ENCODE measurements around the gene FLRT1.

The FLRT1 gene

GRCh38 chr11:64000740-64001483 lies 34.8 kb upstream of the FLRT1 start:
- Mint-ChIP-seq H3K4me3 (peak overlapping the region; percentile 50), H3K36me3 (peaks cover 23% of the 10 kb centered on the region), H3K9me3 (no peaks in the 10 kb centered on the region), H3K27ac (no peak overlapping the region), H3K4me1 (peaks cover 26% of the 10 kb centered on the region)
- no peak for DNase-seq (ENCODE audit: low spot score in 2 of 2)
- ATAC-seq: no peak

DNA sequence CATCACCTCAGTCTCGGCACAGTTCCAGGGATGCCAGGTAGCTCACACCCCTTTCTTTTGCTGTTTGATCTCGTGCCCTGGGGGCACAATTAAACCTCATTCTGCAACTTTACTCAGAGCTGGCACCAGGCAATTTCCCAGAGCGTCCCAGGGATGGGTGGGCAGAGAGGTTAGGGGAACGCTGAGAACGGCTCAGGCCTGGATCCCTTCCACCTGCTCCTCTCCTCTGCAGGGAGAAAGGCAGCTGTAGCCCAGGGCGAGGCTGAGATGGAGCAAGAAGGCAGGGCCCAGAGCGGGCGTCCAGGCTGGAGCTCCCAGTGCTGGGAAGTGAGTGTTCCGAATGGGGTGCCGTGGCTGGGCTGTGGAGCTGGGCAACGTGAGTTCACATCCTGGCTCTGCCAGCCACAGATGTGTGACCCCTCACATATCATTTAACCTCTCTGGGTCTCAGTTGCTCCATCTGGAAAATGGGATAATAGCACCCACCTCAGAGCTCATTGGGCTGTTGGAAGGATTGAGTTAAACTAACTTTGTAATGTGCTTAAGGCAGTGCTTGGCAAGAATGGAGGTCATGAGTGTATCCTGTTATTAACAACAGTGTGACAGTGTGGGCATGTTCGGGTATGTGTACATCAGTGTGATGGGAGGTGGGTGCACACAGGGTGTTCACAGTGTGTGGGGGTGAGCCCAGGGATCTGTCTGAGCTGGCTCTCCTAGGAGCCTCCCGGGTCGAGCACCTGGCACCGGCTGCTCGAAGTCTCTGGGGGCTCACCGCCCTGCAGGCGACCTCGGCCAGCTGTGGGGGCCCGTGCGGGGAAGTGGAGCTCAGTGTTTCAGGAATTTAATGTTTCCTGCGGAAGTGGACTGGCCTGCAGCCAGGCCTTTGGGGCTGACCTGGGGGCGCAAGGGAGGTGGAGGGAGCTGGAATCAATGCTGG lies 34.0 kb upstream of the FLRT1 start:
- Mint-ChIP-seq H3K27ac (peak overlapping the region; percentile 30), H3K9me3 (no peaks in the 10 kb centered on the region), H3K36me3 (peaks cover 23% of the 10 kb centered on the region), H3K4me3 (peak overlapping the region; percentile 29), H3K4me1 (peaks cover 26% of the 10 kb centered on the region)
- DNase-seq (ENCODE audit: low spot score in 2 of 2) (no peak), ATAC-seq (no peak)

GRCh38 chr11:64003807-64004589 lies 31.7 kb upstream of the FLRT1 start:
- Mint-ChIP-seq H3K9me3 (no peaks in the 10 kb centered on the region), H3K27ac (no peak overlapping the region), H3K4me1 (peaks cover 27% of the 10 kb centered on the region), H3K4me3 (no peak overlapping the region), H3K36me3 (peaks cover 7% of the 10 kb centered on the region)
- no peak for ATAC-seq
- no peak for DNase-seq (ENCODE audit: low spot score in 2 of 2)

DNA sequence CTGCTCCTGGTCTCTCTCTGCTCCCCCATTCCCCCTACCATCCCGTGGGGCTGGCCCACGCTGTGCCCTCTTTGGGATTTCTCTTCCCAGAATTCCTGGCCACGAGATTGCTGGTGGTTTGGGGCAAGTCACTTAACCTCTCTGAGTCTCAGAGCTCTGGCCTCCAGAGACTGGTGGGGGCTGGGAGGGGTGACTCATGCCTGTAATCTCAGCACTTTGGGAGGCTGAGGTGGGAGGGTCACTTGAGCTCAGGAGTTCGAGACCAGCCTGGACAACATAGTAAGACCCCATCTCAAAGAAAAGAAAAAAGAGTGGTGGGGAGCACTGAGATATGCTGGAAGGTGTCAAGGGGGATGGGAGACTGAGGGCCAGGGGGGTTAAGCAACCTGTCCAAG lies 31.1 kb upstream of the FLRT1 start:
- peaks cover 27% of the 10 kb centered on the region for H3K4me1 Mint-ChIP-seq
- no peak overlapping the region for H3K4me3 Mint-ChIP-seq
- H3K27ac Mint-ChIP-seq: no peak overlapping the region
- H3K9me3 Mint-ChIP-seq: no peaks in the 10 kb centered on the region
- no peak for ATAC-seq
- DNase-seq (ENCODE audit: low spot score in 2 of 2): no peak
- H3K36me3 Mint-ChIP-seq: peaks cover 7% of the 10 kb centered on the region

- H3K9me3 Mint-ChIP-seq: peaks cover 6% of the 10 kb centered on the region
- no peak overlapping the region for H3K27ac Mint-ChIP-seq
- H3K4me1 Mint-ChIP-seq: peaks cover 22% of the 10 kb centered on the region
- DNase-seq (ENCODE audit: low spot score in 2 of 2) (no peak), ATAC-seq (no peak)
- H3K4me3 Mint-ChIP-seq: no peak overlapping the region
- H3K36me3 Mint-ChIP-seq: peaks cover 7% of the 10 kb centered on the region
These were observed 30.0 kb upstream of the FLRT1 start for GRCh38 chr11:64005691-64006090.

DNA sequence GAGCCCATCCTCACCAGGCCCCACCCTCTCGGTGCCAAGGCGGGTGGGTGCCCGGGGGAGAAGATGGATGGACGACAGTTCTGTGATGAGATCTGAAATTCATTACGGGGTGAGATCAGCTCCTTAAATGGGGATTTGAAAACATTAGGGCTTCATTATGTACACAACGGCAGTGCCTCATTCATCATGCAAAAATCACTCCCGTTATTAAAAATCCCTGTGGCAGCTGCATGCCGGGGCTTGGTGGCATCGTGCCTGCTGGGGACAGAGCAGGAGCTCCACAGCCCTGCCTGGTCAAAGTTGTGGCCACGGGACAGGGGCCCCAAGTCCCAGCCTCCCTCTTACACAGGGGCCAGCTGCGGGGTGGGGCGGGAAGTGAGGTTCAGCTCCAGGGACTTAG lies 29.3 kb upstream of the FLRT1 start:
- ATAC-seq: no peak
- H3K4me1 Mint-ChIP-seq: peaks cover 22% of the 10 kb centered on the region
- H3K27ac Mint-ChIP-seq: no peak overlapping the region
- DNase-seq (ENCODE audit: low spot score in 2 of 2): no peak
- H3K9me3 Mint-ChIP-seq: peaks cover 6% of the 10 kb centered on the region
- H3K36me3 Mint-ChIP-seq: peaks cover 7% of the 10 kb centered on the region
- peak overlapping the region; percentile 79 for H3K4me3 Mint-ChIP-seq

GRCh38 chr11:64007160-64007628 lies 28.5 kb upstream of the FLRT1 start:
- ATAC-seq (no peak), DNase-seq (ENCODE audit: low spot score in 2 of 2) (no peak)
- peak overlapping the region; percentile 79 for H3K4me3 Mint-ChIP-seq
- H3K9me3 Mint-ChIP-seq: peaks cover 6% of the 10 kb centered on the region
- H3K36me3 Mint-ChIP-seq: peaks cover 7% of the 10 kb centered on the region
- H3K4me1 Mint-ChIP-seq: peaks cover 17% of the 10 kb centered on the region
- H3K27ac Mint-ChIP-seq: peak overlapping the region; percentile 90

DNA sequence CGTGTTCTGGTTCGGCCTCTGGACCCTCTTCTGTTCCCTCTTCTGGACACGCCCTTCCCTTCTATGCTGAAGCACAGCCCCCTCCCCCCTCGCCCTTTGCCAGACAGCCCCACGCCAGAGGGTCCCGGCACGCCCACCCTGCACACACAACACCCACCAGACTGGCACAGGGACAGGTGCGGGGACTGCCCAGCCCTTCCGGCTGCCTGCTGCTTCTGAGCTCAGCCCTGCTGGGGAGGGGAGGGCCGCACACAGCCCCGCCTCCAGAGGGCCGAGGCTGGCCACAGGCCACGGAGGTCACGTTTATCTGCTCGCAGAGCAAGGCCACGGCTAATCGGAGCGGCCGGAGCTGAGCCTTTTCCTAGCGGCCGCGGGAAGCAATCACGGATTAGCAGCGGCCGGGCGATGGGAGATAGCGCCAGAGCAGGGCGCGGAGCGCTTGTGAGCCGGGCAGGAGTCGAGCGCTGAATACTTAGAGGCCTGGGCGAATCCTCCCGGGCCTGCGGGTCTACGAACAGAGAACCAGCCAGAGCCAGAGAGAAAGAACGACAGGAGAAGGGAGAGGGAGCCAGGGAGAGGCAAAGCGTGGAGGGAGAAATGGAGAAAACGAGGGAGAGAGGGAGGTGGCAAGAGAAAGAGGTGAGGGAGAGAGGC lies 28.0 kb upstream of the FLRT1 start:
- ATAC-seq (peak; percentile 76), DNase-seq (ENCODE audit: low spot score in 2 of 2) (no peak)
- H3K4me1 Mint-ChIP-seq: peaks cover 17% of the 10 kb centered on the region
- H3K9me3 Mint-ChIP-seq: peaks cover 6% of the 10 kb centered on the region
- H3K4me3 Mint-ChIP-seq: peak overlapping the region; percentile 79
- H3K27ac Mint-ChIP-seq: peak overlapping the region; percentile 90
- peaks cover 7% of the 10 kb centered on the region for H3K36me3 Mint-ChIP-seq

GRCh38 chr11:64008283-64008913 lies 27.3 kb upstream of the FLRT1 start:
- H3K4me3 Mint-ChIP-seq: peak overlapping the region; percentile 79
- H3K36me3 Mint-ChIP-seq: peaks cover 7% of the 10 kb centered on the region
- H3K4me1 Mint-ChIP-seq: peaks cover 17% of the 10 kb centered on the region
- ATAC-seq: no peak
- peaks cover 6% of the 10 kb centered on the region for H3K9me3 Mint-ChIP-seq
- peak overlapping the region; percentile 90 for H3K27ac Mint-ChIP-seq
- DNase-seq (ENCODE audit: low spot score in 2 of 2): no peak

- Mint-ChIP-seq H3K4me3 (no peak overlapping the region), H3K9me3 (peaks cover 6% of the 10 kb centered on the region), H3K36me3 (peaks cover 7% of the 10 kb centered on the region), H3K4me1 (peaks cover 17% of the 10 kb centered on the region), H3K27ac (no peak overlapping the region)
- ATAC-seq: no peak
- no peak for DNase-seq (ENCODE audit: low spot score in 2 of 2)
These were observed 26.7 kb upstream of the FLRT1 start for GRCh38 chr11:64008914-64009633.

- H3K36me3 Mint-ChIP-seq: peaks cover 8% of the 10 kb centered on the region
- no peak for DNase-seq (ENCODE audit: low spot score in 2 of 2)
- no peak overlapping the region for H3K27ac Mint-ChIP-seq
- no peak for ATAC-seq
- no peak overlapping the region for H3K4me3 Mint-ChIP-seq
- H3K9me3 Mint-ChIP-seq: peaks cover 6% of the 10 kb centered on the region
- H3K4me1 Mint-ChIP-seq: peaks cover 17% of the 10 kb centered on the region
These were observed 26.0 kb upstream of the FLRT1 start for GRCh38 chr11:64009710-64010109.

GRCh38 chr11:64010783-64011182 lies 24.9 kb upstream of the FLRT1 start:
- H3K9me3 Mint-ChIP-seq: peaks cover 6% of the 10 kb centered on the region
- H3K27ac Mint-ChIP-seq: no peak overlapping the region
- ATAC-seq: no peak
- H3K4me1 Mint-ChIP-seq: peaks cover 17% of the 10 kb centered on the region
- H3K4me3 Mint-ChIP-seq: no peak overlapping the region
- no peak for DNase-seq (ENCODE audit: low spot score in 2 of 2)
- H3K36me3 Mint-ChIP-seq: peaks cover 15% of the 10 kb centered on the region

DNA sequence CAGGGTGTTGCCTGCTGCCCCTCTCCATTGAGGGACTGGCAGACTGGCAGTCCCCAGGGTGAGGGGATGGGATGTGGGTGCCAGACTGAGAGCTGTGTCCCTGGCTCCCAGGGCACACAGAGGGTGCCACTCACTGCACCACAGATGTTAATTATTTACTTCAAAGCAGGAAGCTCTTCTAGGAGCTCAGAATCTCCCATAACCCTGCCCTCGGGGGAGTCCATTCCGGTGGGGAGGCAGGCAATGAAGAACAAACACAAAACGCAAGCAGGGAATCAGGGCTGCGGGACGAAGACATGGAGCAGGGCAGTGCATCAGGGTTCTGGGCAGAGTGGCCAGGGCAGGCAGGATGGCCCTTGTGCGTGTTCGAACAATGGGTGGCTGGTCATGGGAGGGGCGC lies 24.4 kb upstream of the FLRT1 start:
- DNase-seq (ENCODE audit: low spot score in 2 of 2) (no peak), ATAC-seq (no peak)
- H3K4me3 Mint-ChIP-seq: no peak overlapping the region
- H3K36me3 Mint-ChIP-seq: peaks cover 15% of the 10 kb centered on the region
- H3K27ac Mint-ChIP-seq: no peak overlapping the region
- peaks cover 6% of the 10 kb centered on the region for H3K9me3 Mint-ChIP-seq
- H3K4me1 Mint-ChIP-seq: peaks cover 17% of the 10 kb centered on the region
